NCI-H146 treated with DMSO at 0.1 percent for 48 hours (cell line): ENCODE measurements around the gene FLACC1.
"Not testable (repeated sequence)": the region's sequence is repeated elsewhere in the genome, so short reads cannot be mapped to it uniquely, and the experiment has no call there.

Experiments used
- DNase-seq: peaks from one replicate; lab custom pipeline; 2025; ENCODE audit not compliant: unreplicated experiment; lab: John Stamatoyannopoulos, UW

The FLACC1 gene

GRCh38 chr2:201357221-201357620 is at the start of gene FLACC1:
FLACC1 (minus strand) TSS chr2:201357345; CDS start chr2:201351404, 5,941 bp downstream.
- no peak for DNase-seq

- no peak for DNase-seq
Measured at GRCh38 chr2:201406077-201406662, 49.0 kb upstream of the FLACC1 start.

- no peak for DNase-seq
Measured at GRCh38 chr2:201404699-201405280, 47.6 kb upstream of the FLACC1 start.

GRCh38 chr2:201403880-201404279 is 46.7 kb upstream of the FLACC1 start:
- no peak for DNase-seq

GRCh38 chr2:201402651-201403562 is 45.8 kb upstream of the FLACC1 start:
- DNase-seq = no peak

GRCh38 chr2:201401815-201402214 is 44.7 kb upstream of the FLACC1 start:
- no peak for DNase-seq

GRCh38 chr2:201396595-201396994 is 39.5 kb upstream of the FLACC1 start:
- no peak for DNase-seq

GRCh38 chr2:201383136-201383535 is 26.0 kb upstream of the FLACC1 start:
- no peak for DNase-seq

GRCh38 chr2:201378496-201379397 is 21.6 kb upstream of the FLACC1 start:
- DNase-seq = no peak

GRCh38 chr2:201377218-201377617 is 20.1 kb upstream of the FLACC1 start:
- no peak for DNase-seq

- no peak for DNase-seq
Measured at GRCh38 chr2:201369775-201370174, 12.6 kb upstream of the FLACC1 start.

GRCh38 chr2:201369318-201369717 is 12.2 kb upstream of the FLACC1 start:
- DNase-seq = not testable (repeated sequence)

- DNase-seq = no peak
Measured at GRCh38 chr2:201366146-201366545, 9.0 kb upstream of the FLACC1 start.

GRCh38 chr2:201363857-201364560 is 6.9 kb upstream of the FLACC1 start:
- DNase-seq = peak; percentile 6

GRCh38 chr2:201362396-201362795 is 5.3 kb upstream of the FLACC1 start:
- no peak for DNase-seq

- DNase-seq = no peak
Measured at GRCh38 chr2:201361078-201361733, 4.1 kb upstream of the FLACC1 start.

GRCh38 chr2:201360256-201360655 is 3.1 kb upstream of the FLACC1 start:
- no peak for DNase-seq

- DNase-seq = no peak
Measured at GRCh38 chr2:201358684-201359083, 1.5 kb upstream of the FLACC1 start.

- DNase-seq = no peak
Measured at GRCh38 chr2:201353116-201353515, 4.0 kb downstream of the FLACC1 start.

GRCh38 chr2:201350879-201351278 is 6.3 kb downstream of the FLACC1 start:
- no peak for DNase-seq
